HFFc6 (cell line): ENCODE results near the gene CFAP77. TPM values are rescaled to one million over a fixed set of nuclear protein-coding genes. Genes with fewer than 3 reads are reported as not detected.

Experiments used
- DNase-seq: peaks from one replicate; pipeline ENCODE4 v3.0.0-alpha.2; 2018
- H3K27ac Mint-ChIP-seq: 2 replicates; pipeline ENCODE4 v1.8.0; 2020; ENCODE audit warnings: mild to moderate bottlenecking, mixed read lengths
- H3K27me3 Mint-ChIP-seq: 2 replicates; pipeline ENCODE4 v1.8.0; 2021; ENCODE audit warnings: mild to moderate bottlenecking, moderate library complexity, mixed read lengths; ENCODE audit not compliant: insufficient read depth
- H3K36me3 Mint-ChIP-seq: 2 replicates; pipeline ENCODE4 v1.8.0; 2021; ENCODE audit warnings: low read depth, mixed read lengths
- H3K4me1 Mint-ChIP-seq: 2 replicates; pipeline ENCODE4 v1.8.0; 2020; ENCODE audit warnings: low read depth, mixed read lengths
- H3K4me3 Mint-ChIP-seq: 2 replicates; pipeline ENCODE4 v1.8.0; 2020; ENCODE audit warnings: mild to moderate bottlenecking, moderate library complexity, mixed read lengths
- H3K9me3 Mint-ChIP-seq: 2 replicates; pipeline ENCODE4 v1.8.0; 2020; ENCODE audit warnings: mild to moderate bottlenecking, mixed read lengths
- CTCF ChIP-seq: fragments of 200-600 bp; sonication (generic); IDR thresholded peaks from 2 replicates; pipeline ENCODE4 v1.5.0; 2021; ENCODE audit warnings: antibody characterized with exemption, mild to moderate bottlenecking
- total RNA-seq, 6 experiments: library from RNA; stranded (reverse); fragmentation: NEBNext Ultra II Directional; extraction: Animal tissue kit (Norgen Biotek cat#: 25700); gene quantifications; 2 replicates in 1 of 6; 3 replicates in 5 of 6; pipeline ENCODE4 v1.2.3, GENCODE V29; 2021

CFAP77 gene
- total RNA-seq, 6 experiments from 2014 or later: not detected

GRCh38 chr9:132556235-132556634 is 146.2 kb downstream of the CFAP77 start:
- no peaks in the 10 kb centered on the region for H3K36me3 Mint-ChIP-seq
- H3K4me3 Mint-ChIP-seq: no peak overlapping the region
- no peak for TF ChIP-seq CTCF
- H3K9me3 Mint-ChIP-seq: no peaks in the 10 kb centered on the region
- no peaks in the 10 kb centered on the region for H3K4me1 Mint-ChIP-seq
- no peak overlapping the region for H3K27ac Mint-ChIP-seq
- H3K27me3 Mint-ChIP-seq: peaks cover 45% of the 10 kb centered on the region
- no peak for DNase-seq

- Mint-ChIP-seq H3K4me1 (no peaks in the 10 kb centered on the region), H3K27me3 (peaks cover 45% of the 10 kb centered on the region), H3K9me3 (no peaks in the 10 kb centered on the region), H3K27ac (no peak overlapping the region), H3K4me3 (no peak overlapping the region), H3K36me3 (no peaks in the 10 kb centered on the region)
- TF ChIP-seq CTCF: no peak
- no peak for DNase-seq
Measured at GRCh38 chr9:132556714-132557113, 146.7 kb downstream of the CFAP77 start.

GRCh38 chr9:132557159-132557558 is 147.1 kb downstream of the CFAP77 start:
- Mint-ChIP-seq H3K36me3 (no peaks in the 10 kb centered on the region), H3K4me3 (no peak overlapping the region), H3K27ac (no peak overlapping the region), H3K27me3 (peaks cover 47% of the 10 kb centered on the region), H3K4me1 (no peaks in the 10 kb centered on the region), H3K9me3 (no peaks in the 10 kb centered on the region)
- no peak for DNase-seq
- no peak for TF ChIP-seq CTCF

GRCh38 chr9:132559711-132560110 is 149.7 kb downstream of the CFAP77 start:
- Mint-ChIP-seq H3K27ac (no peak overlapping the region), H3K27me3 (peaks cover 54% of the 10 kb centered on the region), H3K4me3 (no peak overlapping the region), H3K9me3 (no peaks in the 10 kb centered on the region), H3K4me1 (no peaks in the 10 kb centered on the region), H3K36me3 (no peaks in the 10 kb centered on the region)
- DNase-seq: no peak
- TF ChIP-seq CTCF: no peak

GRCh38 chr9:132560616-132561202 is 150.7 kb downstream of the CFAP77 start:
- Mint-ChIP-seq H3K36me3 (no peaks in the 10 kb centered on the region), H3K27ac (no peak overlapping the region), H3K27me3 (peaks cover 56% of the 10 kb centered on the region), H3K9me3 (no peaks in the 10 kb centered on the region), H3K4me3 (no peak overlapping the region), H3K4me1 (no peaks in the 10 kb centered on the region)
- DNase-seq: no peak
- TF ChIP-seq CTCF: no peak

GRCh38 chr9:132562306-132562573 is 152.2 kb downstream of the CFAP77 start:
- Mint-ChIP-seq H3K9me3 (no peaks in the 10 kb centered on the region), H3K4me3 (no peak overlapping the region), H3K4me1 (no peaks in the 10 kb centered on the region), H3K36me3 (no peaks in the 10 kb centered on the region), H3K27me3 (peaks cover 46% of the 10 kb centered on the region), H3K27ac (no peak overlapping the region)
- no peak for DNase-seq
- TF ChIP-seq CTCF: no peak
